Measurements from ENCODE around the gene PTPRN2.

The PTPRN2 gene

GRCh38 chr7:158444501-158445420 is 142.9 kb downstream of the PTPRN2 start:
- peaks cover 15% of the 10 kb centered on the region for H3K4me1 ChIP-seq (ENCODE audit: control insufficient read depth, insufficient read depth, low read length)
- H3K4me3 ChIP-seq (ENCODE audit: low read length), result no peak overlapping the region
- H3K9ac ChIP-seq (ENCODE audit: low read length), result no peak overlapping the region
- H3K9me3 ChIP-seq (ENCODE audit: control insufficient read depth, low read length), result no peaks in the 10 kb centered on the region
- H3K36me3 ChIP-seq (ENCODE audit: control insufficient read depth, insufficient read depth, low read length), result no peaks in the 10 kb centered on the region
- H3K27me3 ChIP-seq (ENCODE audit: control insufficient read depth, insufficient read depth, low read length), result no peaks in the 10 kb centered on the region

- no peaks in the 10 kb centered on the region for H3K27me3 ChIP-seq (ENCODE audit: control insufficient read depth, insufficient read depth, low read length)
- no peak overlapping the region for H3K9ac ChIP-seq (ENCODE audit: low read length)
- no peak overlapping the region for H3K4me3 ChIP-seq (ENCODE audit: low read length)
- H3K9me3 ChIP-seq (ENCODE audit: control insufficient read depth, low read length), result no peaks in the 10 kb centered on the region
- peaks cover 15% of the 10 kb centered on the region for H3K4me1 ChIP-seq (ENCODE audit: control insufficient read depth, insufficient read depth, low read length)
- no peaks in the 10 kb centered on the region for H3K36me3 ChIP-seq (ENCODE audit: control insufficient read depth, insufficient read depth, low read length)
These were observed 143.7 kb downstream of the PTPRN2 start for GRCh38 chr7:158443688-158444483.

GRCh38 chr7:158443014-158443687 is 144.5 kb downstream of the PTPRN2 start:
- Histone ChIP-seq H3K4me3 (ENCODE audit: low read length) (no peak overlapping the region), H3K36me3 (ENCODE audit: control insufficient read depth, insufficient read depth, low read length) (no peaks in the 10 kb centered on the region), H3K9me3 (ENCODE audit: control insufficient read depth, low read length) (no peaks in the 10 kb centered on the region), H3K4me1 (ENCODE audit: control insufficient read depth, insufficient read depth, low read length) (peaks cover 15% of the 10 kb centered on the region), H3K27me3 (ENCODE audit: control insufficient read depth, insufficient read depth, low read length) (no peaks in the 10 kb centered on the region), H3K9ac (ENCODE audit: low read length) (no peak overlapping the region)

- no peak overlapping the region for H3K9ac ChIP-seq (ENCODE audit: low read length)
- H3K4me3 ChIP-seq (ENCODE audit: low read length), result no peak overlapping the region
- peaks cover 7% of the 10 kb centered on the region for H3K4me1 ChIP-seq (ENCODE audit: control insufficient read depth, insufficient read depth, low read length)
- H3K27me3 ChIP-seq (ENCODE audit: control insufficient read depth, insufficient read depth, low read length), result no peaks in the 10 kb centered on the region
- no peaks in the 10 kb centered on the region for H3K9me3 ChIP-seq (ENCODE audit: control insufficient read depth, low read length)
- no peaks in the 10 kb centered on the region for H3K36me3 ChIP-seq (ENCODE audit: control insufficient read depth, insufficient read depth, low read length)
These were observed 145.4 kb downstream of the PTPRN2 start for GRCh38 chr7:158442260-158442659.

- H3K27me3 ChIP-seq (ENCODE audit: control insufficient read depth, insufficient read depth, low read length), result no peaks in the 10 kb centered on the region
- H3K36me3 ChIP-seq (ENCODE audit: control insufficient read depth, insufficient read depth, low read length), result no peaks in the 10 kb centered on the region
- H3K4me1 ChIP-seq (ENCODE audit: control insufficient read depth, insufficient read depth, low read length), result no peaks in the 10 kb centered on the region
- no peaks in the 10 kb centered on the region for H3K9me3 ChIP-seq (ENCODE audit: control insufficient read depth, low read length)
- H3K9ac ChIP-seq (ENCODE audit: low read length), result no peak overlapping the region
- no peak overlapping the region for H3K4me3 ChIP-seq (ENCODE audit: low read length)
These were observed 148.6 kb downstream of the PTPRN2 start for GRCh38 chr7:158439035-158439434.

- Histone ChIP-seq H3K27me3 (ENCODE audit: control insufficient read depth, insufficient read depth, low read length) (no peaks in the 10 kb centered on the region), H3K36me3 (ENCODE audit: control insufficient read depth, insufficient read depth, low read length) (no peaks in the 10 kb centered on the region), H3K9ac (ENCODE audit: low read length) (peak overlapping the region; percentile 28), H3K4me3 (ENCODE audit: low read length) (no peak overlapping the region), H3K9me3 (ENCODE audit: control insufficient read depth, low read length) (no peaks in the 10 kb centered on the region), H3K4me1 (ENCODE audit: control insufficient read depth, insufficient read depth, low read length) (peaks cover 23% of the 10 kb centered on the region)
These were observed 155.0 kb downstream of the PTPRN2 start for GRCh38 chr7:158432369-158433341.

- H3K9me3 ChIP-seq (ENCODE audit: control insufficient read depth, low read length), result no peaks in the 10 kb centered on the region
- H3K9ac ChIP-seq (ENCODE audit: low read length), result peak overlapping the region; percentile 28
- no peak overlapping the region for H3K4me3 ChIP-seq (ENCODE audit: low read length)
- peaks cover 23% of the 10 kb centered on the region for H3K4me1 ChIP-seq (ENCODE audit: control insufficient read depth, insufficient read depth, low read length)
- H3K36me3 ChIP-seq (ENCODE audit: control insufficient read depth, insufficient read depth, low read length), result no peaks in the 10 kb centered on the region
- no peaks in the 10 kb centered on the region for H3K27me3 ChIP-seq (ENCODE audit: control insufficient read depth, insufficient read depth, low read length)
These were observed 155.7 kb downstream of the PTPRN2 start for GRCh38 chr7:158431941-158432347.

- H3K36me3 ChIP-seq (ENCODE audit: control insufficient read depth, insufficient read depth, low read length), result no peaks in the 10 kb centered on the region
- no peak overlapping the region for H3K4me3 ChIP-seq (ENCODE audit: low read length)
- no peaks in the 10 kb centered on the region for H3K9me3 ChIP-seq (ENCODE audit: control insufficient read depth, low read length)
- no peak overlapping the region for H3K9ac ChIP-seq (ENCODE audit: low read length)
- peaks cover 23% of the 10 kb centered on the region for H3K4me1 ChIP-seq (ENCODE audit: control insufficient read depth, insufficient read depth, low read length)
- no peaks in the 10 kb centered on the region for H3K27me3 ChIP-seq (ENCODE audit: control insufficient read depth, insufficient read depth, low read length)
These were observed 156.3 kb downstream of the PTPRN2 start for GRCh38 chr7:158431055-158431940.

GRCh38 chr7:158430308-158431034 is 157.2 kb downstream of the PTPRN2 start:
- H3K4me1 ChIP-seq (ENCODE audit: control insufficient read depth, insufficient read depth, low read length), result peaks cover 23% of the 10 kb centered on the region
- H3K27me3 ChIP-seq (ENCODE audit: control insufficient read depth, insufficient read depth, low read length), result no peaks in the 10 kb centered on the region
- no peaks in the 10 kb centered on the region for H3K9me3 ChIP-seq (ENCODE audit: control insufficient read depth, low read length)
- H3K36me3 ChIP-seq (ENCODE audit: control insufficient read depth, insufficient read depth, low read length), result no peaks in the 10 kb centered on the region
- no peak overlapping the region for H3K4me3 ChIP-seq (ENCODE audit: low read length)
- no peak overlapping the region for H3K9ac ChIP-seq (ENCODE audit: low read length)

Data from mucosa of stomach (tissue), 1 donor.